NCI-H69 (cell line): ENCODE data around the gene ENPEP.
"Not testable (repeated sequence)": the region's sequence is repeated elsewhere in the genome, so short reads cannot be mapped to it uniquely, and the experiment has no call there.

Experiments
- DNase-seq: peaks from one replicate; lab custom pipeline; 2025; lab: John Stamatoyannopoulos, UW

Gene ENPEP

DNA sequence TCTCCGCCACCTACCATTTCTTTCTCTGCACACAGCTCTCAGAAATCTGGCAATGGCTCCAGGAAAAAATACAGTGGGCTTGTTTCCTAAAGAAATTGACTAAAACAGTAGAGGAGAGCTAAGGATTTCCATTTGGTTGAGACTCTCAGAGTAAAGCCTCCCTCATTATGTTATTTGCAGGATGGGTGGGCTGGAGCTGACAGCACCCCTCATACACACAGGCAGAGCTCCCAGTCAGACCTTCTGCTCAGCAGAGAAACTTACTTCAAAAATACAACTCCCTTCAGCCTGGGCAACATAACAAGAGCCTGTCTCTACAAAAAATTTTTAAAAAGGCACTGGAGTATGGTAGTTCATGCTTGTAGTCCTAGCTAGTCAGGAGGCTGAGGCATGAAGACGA lies 44.9 kb downstream of the ENPEP start:
- no peak for DNase-seq

DNA sequence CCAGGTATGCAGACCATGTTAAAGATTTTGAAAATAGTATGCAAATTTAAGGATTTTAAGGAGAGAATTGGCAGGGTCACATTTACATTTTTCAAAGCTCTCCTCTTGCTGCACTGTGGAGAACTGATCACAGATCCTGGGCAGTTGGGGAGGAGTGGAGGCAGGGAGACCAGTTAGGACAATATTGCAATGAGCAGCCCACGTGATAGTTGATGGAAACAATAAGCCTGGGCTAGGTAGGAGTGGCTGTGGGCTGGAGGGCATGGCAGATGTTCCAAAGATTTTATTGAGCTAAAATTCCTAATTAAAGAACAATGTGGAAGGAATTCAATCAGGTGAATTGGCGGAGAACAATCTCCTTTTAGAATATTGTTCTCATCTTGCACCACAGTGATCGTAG lies 50.6 kb downstream of the ENPEP start:
- DNase-seq: no peak

DNA sequence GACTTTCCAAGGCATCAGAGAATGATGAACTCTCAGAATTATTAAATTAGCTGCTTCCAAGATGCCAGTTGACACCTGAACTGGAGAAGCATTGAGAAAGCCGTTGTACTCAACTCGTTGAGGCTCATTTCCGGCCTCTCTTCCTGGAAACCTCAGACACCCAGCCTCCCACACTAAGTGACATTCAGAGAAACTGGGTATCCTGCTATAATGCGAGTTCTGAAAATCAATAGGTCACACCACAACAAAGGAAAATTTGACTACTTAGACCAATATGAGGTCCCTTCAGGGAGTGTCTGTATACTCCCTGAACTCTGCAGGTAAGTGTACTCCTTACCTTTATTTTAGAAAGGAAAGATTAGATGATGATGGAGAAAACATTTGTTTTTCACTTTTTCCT lies 51.2 kb downstream of the ENPEP start:
- no peak for DNase-seq

DNA sequence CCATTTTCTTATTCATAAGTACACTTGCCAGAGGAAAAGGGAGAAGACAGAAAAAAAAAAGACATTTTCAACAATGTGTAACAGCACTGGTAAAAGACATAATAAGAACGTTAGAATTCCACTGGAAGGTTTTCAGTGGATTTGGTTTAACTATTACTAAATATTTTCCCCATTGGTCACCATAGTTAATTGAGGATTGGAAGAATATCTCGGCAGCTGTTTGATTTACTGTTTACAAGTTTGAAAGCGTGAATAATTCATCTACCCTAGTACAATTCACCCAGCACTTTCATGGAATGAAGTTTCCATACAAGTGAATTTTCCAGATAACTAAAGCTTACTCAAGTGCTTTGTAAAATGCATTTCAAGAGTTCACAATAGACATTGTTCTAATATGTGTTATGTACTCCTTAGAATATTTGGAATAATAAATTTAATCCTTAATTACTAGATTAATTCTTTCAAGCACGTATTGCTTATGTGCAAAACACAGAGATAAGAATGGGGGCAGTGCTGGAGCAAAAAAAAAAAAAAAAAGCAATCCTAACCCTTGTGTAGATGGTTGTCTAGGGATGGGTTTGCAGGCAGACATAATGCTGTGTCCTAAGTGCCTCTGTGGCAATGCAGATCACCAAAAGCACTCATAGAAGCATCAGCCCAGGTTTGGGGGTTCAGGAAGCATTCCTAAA lies 57.1 kb downstream of the ENPEP start:
- DNase-seq: no peak

DNA sequence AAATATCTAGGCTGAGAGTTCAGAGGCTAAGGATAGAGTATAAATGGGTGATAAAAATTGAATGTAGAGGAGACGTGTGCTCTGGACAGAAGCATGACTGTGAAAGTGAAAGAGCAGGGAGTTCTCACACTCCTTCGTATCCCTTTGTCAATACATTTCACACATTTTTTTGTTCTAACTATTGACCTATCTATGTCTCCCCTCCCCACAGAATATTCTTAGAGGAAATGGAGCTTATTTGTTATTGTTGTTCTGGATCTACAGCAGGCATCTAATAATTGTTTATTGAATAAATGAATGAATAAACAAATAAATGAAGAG lies 57.6 kb downstream of the ENPEP start:
- DNase-seq: no peak

DNA sequence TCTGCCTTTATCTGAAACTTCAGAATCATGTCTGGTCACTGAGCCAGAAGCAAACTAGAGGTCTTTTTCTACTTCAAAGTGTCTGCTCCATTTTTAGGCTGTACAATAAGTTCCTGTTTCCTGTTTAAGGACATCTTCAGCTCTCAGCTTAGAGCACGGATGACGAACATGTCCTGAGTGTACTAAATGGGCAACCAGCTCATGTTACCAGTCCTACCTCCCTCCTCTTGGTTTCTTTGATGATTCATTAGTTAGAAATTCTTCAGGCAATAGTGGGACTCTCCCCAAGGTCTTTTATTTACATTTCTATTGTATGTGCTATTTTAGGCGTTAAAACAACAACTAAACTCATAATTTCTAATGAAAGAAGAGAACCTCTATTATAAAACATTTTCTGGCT lies 58.0 kb downstream of the ENPEP start:
- DNase-seq: peak; percentile 20

DNA sequence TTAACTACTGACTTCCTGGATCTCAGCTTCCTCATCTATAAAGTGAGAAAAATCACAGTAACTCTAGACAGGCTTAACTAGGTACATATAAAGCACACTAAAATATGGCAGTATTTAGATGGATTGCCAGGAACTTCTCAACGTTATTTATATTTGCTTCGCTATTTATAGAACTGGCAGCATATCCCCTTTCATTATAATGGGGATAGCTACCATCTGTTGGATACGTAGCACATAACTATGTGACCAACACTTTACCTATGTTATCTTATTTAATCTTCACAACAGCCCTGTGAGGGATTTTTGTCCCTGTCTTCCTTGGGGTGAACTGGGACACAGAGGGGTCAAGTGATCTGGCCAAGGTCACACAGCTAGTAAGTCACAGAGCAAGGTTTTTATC lies 64.6 kb downstream of the ENPEP start:
- DNase-seq: peak; percentile 3

DNA sequence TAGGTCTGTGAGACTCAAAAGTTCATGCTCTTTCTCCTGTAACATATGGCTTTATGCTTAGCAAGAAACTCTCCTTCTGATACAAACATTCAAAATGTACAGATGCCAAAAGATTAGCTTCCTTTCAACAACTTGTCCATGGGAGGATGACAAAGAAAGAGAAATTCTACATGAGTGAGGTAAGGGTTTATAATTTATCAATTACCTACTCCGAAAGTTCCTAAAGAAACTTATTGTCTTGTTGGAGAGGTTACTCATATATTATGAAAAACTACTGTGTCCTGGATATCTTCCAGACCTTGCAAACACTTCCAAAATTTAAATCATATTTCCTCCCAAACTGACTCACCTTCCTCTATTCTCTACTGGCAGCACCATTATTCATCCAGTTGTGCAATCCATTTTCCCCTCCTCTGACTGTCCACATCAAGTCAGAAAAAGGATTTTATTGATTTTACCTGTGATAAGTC lies 65.1 kb downstream of the ENPEP start:
- DNase-seq: no peak

DNA sequence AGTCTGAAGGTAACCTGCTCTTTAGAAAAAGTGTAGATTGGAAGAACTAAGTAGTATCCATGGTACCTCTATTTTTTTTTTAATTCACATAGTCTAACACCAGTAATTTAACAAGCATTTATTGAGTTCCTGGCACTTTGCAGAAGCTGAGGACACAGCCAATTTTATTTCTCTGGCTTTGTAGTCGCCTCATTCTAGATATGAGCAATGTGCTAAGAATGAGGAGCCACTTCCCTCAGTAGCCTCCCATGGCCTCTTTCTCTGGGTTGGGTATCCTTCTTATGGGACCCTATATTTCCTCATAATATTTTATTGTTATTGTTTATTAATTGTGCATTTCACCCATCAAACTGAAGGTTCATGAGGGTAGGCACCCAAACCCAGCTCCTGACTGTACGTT lies 67.6 kb downstream of the ENPEP start:
- DNase-seq: no peak

DNA sequence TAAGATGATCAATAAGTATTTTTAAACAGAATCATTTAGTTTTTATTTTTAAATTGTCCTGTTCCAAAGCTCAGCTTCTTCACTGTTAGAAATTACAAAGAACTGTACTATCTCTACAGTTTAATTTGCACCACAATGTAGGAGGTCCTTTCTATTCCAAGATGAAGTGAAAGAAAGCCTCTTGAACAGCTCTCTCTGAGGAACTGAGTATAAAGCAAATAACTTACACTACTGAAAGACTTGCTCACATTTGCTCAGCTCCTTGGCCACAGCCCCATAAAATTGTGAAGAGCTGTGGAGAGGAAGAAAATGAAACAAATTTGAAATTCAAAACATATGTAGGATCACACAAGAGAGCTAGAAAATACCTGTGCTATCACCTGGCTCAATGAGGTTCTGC lies 68.6 kb downstream of the ENPEP start:
- DNase-seq: no peak

DNA sequence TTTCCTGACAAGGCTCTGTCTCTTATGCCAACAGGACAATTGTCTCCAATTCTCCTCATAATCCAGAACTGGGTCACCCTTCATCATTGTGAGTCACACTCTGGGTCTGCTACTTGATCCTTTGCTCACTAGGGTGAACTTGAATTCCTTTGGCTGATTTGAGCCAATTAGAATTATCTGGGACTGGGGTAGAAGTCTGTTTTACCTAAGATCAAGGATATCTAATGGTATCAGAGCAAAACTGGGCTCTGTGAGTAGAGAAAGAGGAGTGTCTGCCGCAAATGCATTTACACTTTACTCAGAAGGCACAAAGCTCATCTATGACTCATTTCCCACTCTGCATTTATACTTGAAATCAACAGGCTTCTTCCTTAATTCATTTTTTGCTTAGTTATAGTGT lies 74.3 kb downstream of the ENPEP start:
- DNase-seq: no peak

DNA sequence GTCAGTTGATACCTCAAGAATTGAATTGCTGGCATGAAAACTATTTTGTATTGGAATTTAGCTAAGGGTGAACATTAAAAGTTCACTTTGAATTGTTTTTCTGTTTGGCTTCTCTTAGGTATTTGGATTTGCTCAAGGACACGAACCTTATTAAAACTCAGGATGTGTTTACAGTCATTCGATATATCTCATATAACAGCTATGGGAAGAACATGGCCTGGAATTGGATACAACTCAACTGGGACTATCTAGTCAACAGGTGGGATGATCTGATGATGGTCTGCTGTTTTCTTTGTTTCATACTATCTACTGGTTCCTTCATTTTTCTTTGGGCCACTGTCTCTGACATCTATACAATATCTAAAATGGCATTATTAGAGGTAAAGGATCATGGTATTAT lies 77.2 kb downstream of the ENPEP start:
- no peak for DNase-seq

DNA sequence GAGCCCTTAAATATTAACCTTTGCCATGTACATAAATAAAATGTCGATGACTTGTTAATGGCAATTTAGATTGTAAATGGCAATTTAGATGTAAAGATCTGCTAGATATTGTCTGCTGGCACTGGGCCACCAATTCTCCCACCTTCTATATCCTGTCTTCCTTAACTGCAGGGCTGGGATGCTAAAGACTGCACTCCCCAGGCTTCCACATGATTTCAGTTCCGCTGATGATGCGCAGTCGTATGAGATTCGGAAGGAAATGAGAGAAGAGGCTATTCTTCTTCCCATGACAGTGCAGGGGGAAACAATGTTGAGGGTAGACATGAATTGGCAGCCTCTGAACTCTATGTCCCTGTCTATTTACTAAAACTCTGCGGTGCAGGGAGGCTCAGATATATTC lies 91.3 kb downstream of the ENPEP start:
- DNase-seq: no peak

DNA sequence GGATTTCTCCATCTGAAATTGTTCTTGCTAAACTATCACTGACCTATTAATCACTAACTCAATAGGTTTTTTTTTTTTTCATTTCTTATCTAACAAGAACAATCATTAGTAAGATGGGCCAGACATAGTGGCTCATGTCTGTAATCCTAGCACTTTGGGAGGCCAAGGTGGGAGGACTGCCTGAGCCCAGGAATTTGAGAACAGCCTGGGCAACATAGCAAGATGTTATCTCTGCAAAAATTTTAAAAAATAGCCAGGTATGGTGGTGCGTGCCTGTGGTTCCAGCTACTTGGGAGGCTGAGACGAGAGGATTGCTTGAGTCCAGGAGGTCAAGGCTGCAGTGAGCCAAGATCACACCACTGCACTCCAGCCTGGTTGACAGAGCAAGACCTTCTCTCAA lies 100.7 kb downstream of the ENPEP start:
- not testable (repeated sequence) for DNase-seq

DNA sequence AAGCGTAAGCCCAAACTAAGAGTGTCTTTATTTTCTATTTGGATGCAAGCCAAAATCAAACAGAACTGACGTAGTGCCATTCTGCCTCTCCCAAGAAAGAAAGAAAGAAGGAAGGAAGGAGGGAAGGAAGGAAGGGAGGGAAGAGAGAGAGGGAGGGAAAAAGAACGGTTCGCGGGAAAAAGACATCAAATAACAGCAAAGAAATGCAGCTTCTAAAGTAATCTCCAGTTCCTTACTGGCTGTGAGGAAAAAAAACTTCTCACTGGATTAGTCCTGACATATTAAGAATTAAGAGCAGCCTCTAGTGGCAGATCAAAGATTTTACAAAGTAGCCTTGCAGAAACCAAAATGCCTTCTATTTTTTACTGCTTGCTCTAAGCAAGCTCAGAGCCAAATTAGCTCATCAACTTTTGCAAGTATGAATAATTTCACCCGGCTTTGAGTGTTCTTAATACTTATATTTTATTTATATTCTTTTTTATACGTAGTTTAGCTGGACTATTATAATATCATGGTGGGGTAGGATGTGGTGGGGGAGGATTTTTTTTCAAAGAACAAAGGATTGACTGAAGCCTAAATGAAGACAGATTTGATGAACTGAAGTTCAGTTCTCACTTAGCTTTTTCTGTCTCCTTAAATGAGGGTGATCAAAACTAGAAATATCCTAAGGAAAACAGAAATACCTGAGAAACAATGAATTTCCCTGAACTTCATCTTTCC lies 110.3 kb downstream of the ENPEP start:
- peak; percentile 48 for DNase-seq

DNA sequence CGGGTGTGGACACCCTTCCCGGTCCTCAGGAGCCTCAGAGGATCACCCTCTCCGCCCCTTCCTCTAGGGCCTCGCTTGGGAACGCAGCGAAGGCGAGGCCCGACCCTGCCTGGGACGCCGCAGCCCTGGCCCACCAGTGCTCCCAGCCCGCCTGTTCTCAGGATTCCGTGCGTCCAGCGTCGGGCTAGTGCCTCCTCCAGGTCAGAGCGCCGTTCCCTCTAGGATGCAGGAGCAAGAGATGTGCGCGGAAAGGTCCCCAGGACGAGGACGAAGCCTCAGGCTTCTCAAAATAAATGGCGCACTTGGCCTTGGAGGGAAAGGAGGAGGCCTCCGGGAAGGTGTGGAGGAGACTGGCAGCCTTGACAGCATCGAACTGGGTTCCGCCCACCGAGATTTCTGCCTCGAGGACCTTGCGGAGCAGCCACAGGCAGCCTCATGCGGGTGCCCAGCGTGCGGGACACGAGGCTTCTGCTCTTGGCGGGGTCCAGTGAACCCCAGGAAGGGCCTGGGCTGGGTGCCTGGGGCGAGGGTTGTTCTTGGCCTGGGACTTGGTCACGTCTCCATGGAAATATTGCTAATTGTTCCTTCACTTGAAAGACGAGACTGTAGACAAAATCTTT lies 111.8 kb downstream of the ENPEP start:
- no peak for DNase-seq

DNA sequence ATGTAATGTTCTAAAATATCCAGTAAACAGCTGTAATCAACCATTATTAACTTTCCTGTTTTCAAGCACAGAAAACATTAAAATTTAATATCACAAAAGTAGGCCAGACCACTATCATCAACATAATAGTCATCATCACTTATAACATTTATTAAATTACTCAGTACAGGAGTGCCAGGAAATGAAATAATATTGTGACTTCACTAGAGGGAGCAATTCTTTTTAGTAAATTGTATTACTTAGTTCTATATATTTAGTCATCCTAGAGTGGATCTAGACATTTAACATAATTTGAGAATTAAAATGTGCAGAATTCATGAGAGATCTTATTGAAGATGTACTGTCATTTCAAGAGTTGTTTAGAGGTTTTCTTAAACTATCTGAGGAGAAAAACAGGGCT lies 113.3 kb downstream of the ENPEP start:
- peak; percentile 1 for DNase-seq

DNA sequence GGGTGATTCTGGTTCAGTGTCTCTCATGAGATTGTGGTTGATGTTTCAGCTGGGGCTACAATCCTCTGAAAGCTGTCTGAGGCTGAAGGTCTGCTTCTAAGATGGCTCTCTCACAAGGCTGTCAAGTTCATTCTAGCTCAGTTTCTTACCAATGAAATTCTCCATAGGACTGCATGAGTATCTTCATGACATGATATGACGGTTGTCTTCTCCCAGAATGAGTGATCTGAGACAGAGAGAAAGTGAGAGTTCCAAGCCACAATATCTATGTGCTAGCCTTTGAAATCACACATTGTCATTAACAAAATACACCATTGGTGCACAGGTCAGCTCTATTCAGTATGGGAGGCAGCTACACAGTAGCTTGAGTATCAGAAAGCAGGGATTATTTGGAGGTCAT lies 119.6 kb downstream of the ENPEP start:
- DNase-seq: no peak

DNA sequence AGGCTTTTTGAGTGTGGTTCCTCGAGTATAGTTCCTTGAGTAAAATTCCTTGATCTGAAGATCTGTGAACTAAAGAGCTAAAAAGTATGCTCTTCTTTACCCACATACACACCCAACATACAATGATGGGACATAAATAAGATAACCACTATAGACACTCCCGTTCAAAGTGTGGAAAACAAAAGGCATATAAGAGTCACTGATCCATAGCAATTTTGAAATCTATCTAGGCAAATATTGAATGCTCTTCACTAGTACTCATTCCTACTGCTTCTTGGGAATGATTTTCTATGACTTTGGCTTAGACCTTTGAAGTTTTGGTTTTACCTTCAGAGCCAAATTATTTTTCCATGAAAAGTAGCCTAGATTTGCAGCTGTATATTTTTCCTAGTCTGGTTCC lies 120.5 kb downstream of the ENPEP start:
- no peak for DNase-seq

DNA sequence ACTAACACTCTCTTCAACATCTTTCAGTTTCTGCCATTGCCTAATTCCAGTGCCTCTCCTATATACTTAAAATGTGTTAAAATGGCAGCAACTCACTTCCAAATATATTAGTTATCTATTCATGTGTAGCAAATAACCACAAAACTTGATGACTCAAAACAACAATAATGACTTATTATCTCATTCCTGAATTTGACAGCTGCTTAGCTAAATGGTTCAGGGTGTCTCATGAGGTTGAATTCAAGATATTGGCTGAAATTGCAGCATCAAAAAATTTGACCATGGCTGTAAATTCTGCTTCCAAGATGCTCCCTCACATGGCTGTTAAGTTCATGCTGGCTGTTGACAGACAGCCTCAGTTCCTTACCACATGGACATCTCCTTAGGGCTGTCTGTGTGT lies 121.6 kb downstream of the ENPEP start:
- no peak for DNase-seq

DNA sequence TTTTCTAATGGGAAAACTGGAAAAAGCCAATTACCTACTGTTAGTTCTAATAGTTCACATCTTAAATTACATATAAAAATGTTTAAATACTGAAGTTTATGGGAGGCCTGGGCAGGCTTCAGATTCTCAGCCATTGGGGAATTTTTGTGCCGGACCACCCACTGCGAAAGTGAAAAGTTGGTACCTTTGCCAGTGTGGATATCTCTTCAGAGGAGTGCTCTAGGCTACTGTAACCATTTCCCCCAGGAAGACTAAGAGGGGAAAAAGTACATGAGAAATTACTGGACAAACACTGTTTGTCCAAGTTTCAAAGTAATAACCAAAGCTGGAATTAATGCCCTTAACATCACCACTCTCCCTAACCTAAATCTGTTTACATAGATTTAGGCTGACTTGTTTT lies 126.1 kb downstream of the ENPEP start:
- no peak for DNase-seq

DNA sequence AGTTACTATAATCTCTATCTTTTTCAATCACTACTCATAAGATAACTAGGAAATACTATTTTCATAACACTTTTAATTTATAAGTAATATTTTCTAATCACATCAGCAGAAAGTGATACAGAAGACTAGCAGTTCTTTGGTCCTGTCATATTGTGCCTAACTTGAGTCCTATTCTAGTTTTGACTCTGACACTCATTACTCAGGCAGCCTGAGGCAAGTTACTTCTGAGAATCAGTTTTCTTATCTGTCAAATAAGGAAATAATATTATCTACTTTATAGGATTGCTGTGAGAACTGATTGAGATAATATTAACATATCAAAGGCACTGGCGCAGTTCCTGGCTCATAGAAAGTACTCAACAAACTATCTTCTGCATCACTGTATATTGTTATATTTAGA lies 129.1 kb downstream of the ENPEP start:
- DNase-seq: no peak

DNA sequence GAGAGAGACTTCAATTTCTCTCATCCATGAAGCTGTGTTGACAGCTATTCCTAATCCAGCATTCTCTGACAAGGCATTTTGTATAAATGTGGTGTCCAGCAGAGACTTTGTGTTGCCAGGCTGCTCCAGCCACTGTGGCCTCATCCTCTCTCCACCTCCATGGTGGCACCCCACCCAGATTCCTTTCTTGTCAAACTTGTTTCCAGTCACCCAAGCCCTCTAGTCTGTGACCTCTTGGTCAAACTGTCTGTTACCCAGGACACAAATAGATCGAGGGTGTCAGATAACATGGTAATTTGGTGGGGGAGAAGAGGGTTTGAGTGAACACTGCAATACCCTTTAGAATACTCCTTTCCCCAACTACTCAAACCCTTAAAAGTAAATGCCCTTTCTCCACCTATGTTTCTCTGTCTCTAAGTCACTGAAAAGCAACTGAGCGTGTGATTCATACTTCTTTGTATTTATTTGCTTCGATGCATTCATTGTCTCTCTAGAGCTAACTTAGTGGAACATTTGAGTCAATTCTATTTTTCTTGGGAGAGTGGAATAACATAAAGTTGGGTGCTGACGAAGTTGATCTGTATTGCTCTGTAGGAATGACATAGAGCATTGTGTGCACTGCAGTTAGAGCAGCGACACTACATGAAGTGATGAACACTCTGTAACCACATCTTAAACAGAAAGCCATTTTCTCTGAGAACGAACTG lies 133.2 kb downstream of the ENPEP start:
- peak; percentile 56 for DNase-seq
